Activated CD4-positive, alpha-beta T cell treated with anti-CD3 and anti-CD28 coated beads, Interleukin-2, Interleukin-4, amounts not matched to agents 100 ng/mL and 50 ng/mL, durations not matched to agents 16 hours and 8 hours (primary cell): Measurements from ENCODE around the gene UPK2.
"Not testable (repeated sequence)": the region's sequence is repeated elsewhere in the genome, so short reads cannot be mapped to it uniquely, and the experiment has no call there.

Experiments used
- DNase-seq: peaks from one replicate; pipeline ENCODE4 v3.0.0-alpha.2; 2020; ENCODE audit warnings: low spot score

Gene UPK2

DNA sequence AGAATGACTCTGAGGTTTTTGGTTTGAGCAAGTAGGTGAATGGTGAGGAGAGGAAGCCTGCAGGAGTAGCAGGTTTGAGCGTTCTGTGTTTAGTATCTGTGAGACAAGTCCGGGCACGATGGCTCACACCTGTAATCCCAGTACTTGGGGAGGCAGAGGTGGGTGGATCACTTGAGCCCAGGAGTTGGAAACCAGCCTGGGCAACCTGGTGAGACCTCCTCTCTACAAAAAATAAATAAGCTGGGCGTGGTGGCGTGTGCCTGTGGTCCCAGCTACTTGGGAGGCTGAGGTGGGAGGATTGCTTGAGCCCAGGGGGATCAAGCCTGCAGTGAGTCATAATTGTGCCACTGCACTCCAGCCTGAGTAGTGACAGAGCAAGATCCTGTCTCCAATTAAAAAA, 32.2 kb downstream of the UPK2 start:
- DNase-seq: no peak

DNA sequence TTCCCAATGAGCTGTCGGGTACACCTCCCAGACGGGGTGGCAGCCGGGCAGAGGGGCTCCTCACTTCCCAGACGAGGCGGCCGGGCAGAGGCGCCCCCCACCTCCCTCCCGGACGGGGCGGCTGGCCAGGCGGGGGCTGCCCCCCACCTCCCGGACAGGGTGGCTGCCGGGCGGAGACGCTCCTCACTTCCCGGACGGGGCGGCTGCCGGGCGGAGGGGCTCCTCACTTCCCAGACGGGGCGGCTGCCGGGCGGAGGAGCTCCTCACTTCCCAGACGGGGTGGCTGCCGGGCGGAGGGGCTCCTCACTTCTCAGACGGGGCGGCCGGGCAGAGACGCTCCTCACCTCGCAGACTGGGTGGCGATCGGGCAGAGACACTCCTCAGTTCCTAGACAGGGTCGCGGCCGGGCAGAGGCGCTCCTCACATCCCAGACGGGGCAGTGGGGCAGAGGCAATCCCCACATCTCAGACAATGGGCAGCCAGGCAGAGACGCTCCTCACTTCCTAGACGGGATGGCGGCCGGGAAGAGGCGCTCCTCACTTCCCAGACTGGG, 35.5 kb downstream of the UPK2 start:
- DNase-seq: not testable (repeated sequence)

DNA sequence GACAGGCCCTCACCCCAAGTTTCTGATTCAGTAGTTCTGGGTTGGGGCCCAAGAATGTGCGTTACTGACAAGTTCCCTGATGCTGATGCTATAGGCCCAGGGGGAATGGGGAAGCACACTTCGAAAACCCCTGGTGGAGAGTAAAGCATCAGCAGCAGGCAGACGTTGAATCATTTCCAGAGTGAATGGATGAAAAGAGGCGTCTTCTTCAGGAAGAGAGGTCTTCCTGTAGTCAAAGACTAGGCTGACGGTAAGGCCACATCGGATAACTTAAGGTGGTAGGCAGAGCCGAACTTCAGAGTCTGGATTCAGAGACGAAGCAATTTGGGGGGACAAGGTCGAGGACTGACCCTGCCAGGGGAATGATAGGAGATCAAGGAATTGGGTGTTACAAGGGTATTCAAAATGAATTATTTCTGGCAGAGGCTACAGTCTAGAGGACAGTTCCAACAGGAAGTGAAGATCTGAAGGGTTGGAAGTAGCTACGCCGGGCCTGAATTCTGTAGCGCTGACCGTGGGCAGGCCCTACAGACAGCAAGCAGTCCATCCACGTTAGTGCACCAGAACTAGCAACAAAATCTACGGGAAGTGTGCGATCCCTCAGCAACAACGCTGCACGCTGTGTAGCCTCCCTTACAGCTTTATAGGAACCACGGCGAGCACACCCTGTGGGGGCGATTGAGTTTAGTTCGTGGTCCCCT, 41.0 kb downstream of the UPK2 start:
- DNase-seq: peak; percentile 73

DNA sequence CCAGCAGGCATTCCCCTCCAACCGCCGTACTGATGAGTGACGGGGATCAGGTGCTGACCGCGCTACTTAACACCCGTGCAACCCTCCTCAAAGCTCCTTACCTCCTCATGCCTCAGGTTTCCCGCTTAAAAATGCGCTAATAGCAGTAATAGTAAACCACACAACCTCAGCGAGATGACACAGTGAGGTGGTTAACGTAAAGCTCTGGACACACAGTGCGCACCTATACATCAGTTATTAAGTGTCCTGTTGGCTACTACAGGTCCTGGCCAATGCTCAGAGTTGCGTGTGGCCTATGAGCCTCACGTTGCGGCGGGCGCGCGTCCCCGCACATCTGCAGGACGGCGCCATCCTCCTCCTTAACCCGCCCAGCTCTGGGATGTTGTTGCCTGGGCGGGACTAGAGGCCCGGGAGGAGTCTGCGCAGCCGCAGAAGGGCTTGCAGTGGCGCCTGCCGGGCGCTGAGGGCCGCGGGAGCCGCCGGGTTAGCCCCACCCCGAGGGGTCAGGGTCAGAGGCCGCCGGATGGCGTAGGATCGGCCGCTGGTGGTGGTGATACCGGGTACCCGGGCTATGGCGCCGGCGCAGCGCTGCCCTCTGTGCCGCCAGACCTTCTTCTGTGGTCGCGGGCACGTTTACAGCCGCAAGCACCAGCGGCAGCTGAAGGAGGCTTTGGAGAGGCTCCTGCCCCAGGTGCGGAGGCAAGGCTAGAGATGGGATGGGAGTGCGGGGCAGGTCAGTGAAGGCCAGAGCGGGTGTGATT, 41.7 kb downstream of the UPK2 start, which contains the start of gene CENATAC:
TSS of gene CENATAC (plus strand) at position 512 of the 761 bp plus-strand sequence. CDS start at position 572, 60 bp downstream.
- DNase-seq: peak; percentile 97

DNA sequence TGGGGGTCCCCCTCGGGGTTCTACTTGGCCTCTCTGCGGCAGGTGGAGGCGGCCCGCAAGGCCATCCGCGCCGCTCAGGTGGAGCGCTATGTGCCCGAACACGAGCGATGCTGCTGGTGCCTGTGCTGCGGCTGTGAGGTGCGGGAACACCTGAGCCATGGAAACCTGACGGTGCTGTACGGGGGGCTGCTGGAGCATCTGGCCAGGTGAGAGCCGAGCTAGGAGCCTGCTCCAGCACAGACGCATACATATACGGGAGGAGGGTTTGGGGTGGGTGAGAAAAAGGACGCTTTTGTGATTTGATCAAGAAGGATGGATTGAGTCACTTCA, 42.3 kb downstream of the UPK2 start:
- no peak for DNase-seq

DNA sequence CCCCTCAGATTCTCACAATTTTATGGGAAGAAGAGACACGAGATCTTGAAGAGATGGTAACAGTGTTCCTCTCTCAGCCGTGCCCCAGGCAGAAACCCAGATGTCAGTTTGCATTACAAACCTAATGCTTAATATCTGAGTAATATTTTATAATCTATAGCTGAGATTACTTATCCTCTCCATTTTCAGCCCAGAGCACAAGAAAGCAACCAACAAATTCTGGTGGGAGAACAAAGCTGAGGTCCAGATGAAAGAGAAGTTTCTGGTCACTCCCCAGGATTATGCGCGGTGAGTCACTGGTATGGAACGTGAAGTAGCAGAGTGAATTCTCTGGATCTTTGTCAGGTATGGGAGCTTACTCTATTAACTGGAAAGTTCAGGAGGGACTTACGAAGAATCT, 42.7 kb downstream of the UPK2 start:
- no peak for DNase-seq

DNA sequence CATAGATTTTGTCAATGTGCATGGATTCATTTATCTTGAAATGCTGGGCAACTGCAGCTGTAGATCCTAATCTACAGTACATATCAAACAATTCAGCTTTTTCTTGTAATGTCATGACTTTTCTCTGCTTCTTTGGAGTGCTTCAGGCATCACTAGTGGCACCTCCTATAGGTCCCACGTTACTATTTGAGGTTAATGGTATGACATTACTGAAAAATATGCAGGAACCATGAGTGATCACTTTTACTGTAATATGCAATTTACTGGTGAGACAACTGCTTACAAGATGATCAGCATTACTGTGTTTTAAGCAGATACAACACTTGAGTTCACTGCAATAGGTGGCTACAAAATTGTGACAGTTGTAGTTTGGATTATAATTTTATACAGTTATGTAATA, 44.8 kb downstream of the UPK2 start:
- no peak for DNase-seq

DNA sequence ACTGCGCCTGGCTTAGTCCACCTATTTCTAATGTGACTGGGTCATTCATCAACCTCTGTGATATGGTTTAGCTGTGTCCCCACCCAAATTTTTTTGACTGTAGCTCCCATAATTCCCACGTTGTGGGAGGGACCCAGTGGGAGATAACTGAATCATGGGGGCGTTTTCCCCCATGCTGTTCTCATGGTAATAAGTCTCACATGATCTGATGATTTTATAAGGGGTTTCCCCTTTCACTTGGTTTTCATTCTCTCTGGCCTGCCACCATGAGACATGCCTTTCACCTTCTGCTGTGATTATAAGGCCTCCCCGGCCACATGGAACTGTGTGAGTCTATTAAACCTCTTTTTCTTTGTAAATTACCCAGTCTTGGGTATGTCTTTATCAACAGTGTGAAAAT, 50.6 kb downstream of the UPK2 start:
- no peak for DNase-seq
